H1 (cell line): ENCODE results near the gene UBTD1. TPM values are rescaled to one million over a fixed set of nuclear protein-coding genes. Genes with fewer than 3 reads are reported as not detected.

ENCODE experiments used
- CTCF ChIA-PET: fragments of 300-600 bp; sonication (Branson Sonifier 250); formaldehyde crosslinking; loops from one replicate; lab custom pipeline; 2021; ENCODE audit not compliant: partially characterized antibody; lab: Charles Lee
- POLR2A ChIA-PET: fragments of 300-600 bp; sonication (Branson Sonifier 250); formaldehyde crosslinking; loops from one replicate; lab custom pipeline; 2021; ENCODE audit warnings: inconsistent platforms; ENCODE audit not compliant: partially characterized antibody; lab: Charles Lee
- DNase-seq, 2 experiments: peaks; one replicate each; pipeline versions ENCODE4 v3.0.0 to v3.0.0-alpha.2; 2010 to 2022; ENCODE audit warnings: low spot score in 2 of 2, low read depth in 1 of 2, mixed read lengths in 1 of 2
- FAIRE-seq: peaks from 2 replicates; lab custom pipeline; 2011; peaks lifted over from hg19 to GRCh38; lab: Jason Lieb, UNC
- H2AFZ ChIP-seq: 2 replicates; pipeline ENCODE4 v1.8.1; 2012; ENCODE audit warnings: low read length, inconsistent platforms
- H2AK5ac ChIP-seq: 2 replicates; pipeline ENCODE4 v1.6.1; 2013; ENCODE audit warnings: low read depth, low read length
- H2BK120ac ChIP-seq: replicated peaks from 2 replicates; pipeline ENCODE3; 2013; ENCODE audit warnings: low read depth, low read length, inconsistent platforms
- H2BK12ac ChIP-seq: 2 replicates; pipeline ENCODE4 v1.6.1; 2013; ENCODE audit warnings: low read depth, low read length
- H2BK15ac ChIP-seq: 2 replicates; pipeline ENCODE4 v1.6.1; 2013; ENCODE audit warnings: low read length
- H2BK20ac ChIP-seq: 2 replicates; pipeline ENCODE4 v1.6.1; 2013; ENCODE audit warnings: low read length
- H2BK5ac ChIP-seq: 2 replicates; pipeline ENCODE4 v1.6.1; 2013; ENCODE audit warnings: low read depth, low read length
- H3K14ac ChIP-seq: 2 replicates; pipeline ENCODE4 v1.6.1; 2013; ENCODE audit warnings: inconsistent platforms; ENCODE audit not compliant: insufficient read length
- H3K18ac ChIP-seq: 2 replicates; pipeline ENCODE4 v1.6.1; 2013; ENCODE audit warnings: low read length; ENCODE audit errors: extremely low read depth
- H3K23ac ChIP-seq: 2 replicates; pipeline ENCODE4 v1.6.1; 2013; ENCODE audit warnings: inconsistent platforms; ENCODE audit not compliant: insufficient read length
- H3K23me2 ChIP-seq: 2 replicates; pipeline ENCODE4 v1.6.1; 2013; ENCODE audit warnings: low read depth, low read length
- H3K27ac ChIP-seq: 2 replicates; pipeline ENCODE4 v1.6.1; 2011; ENCODE audit warnings: low read depth, low read length, inconsistent platforms
- H3K27me3 ChIP-seq, 4 experiments: replicated peaks in 1 of 4; 1 replicate in 1 of 4; 2 replicates in 3 of 4; pipeline versions ENCODE4 v1.6.1 to v1.8.1; 2011 to 2013; ENCODE audit warnings: low read length in 3 of 4, mild to moderate bottlenecking in 3 of 4, inconsistent platforms in 2 of 4, mixed read lengths in 2 of 4, moderate library complexity in 1 of 4; ENCODE audit not compliant: control insufficient read depth in 3 of 4, insufficient read depth in 3 of 4; ENCODE audit errors: extremely low read depth in 1 of 4
- H3K36me3 ChIP-seq, 4 experiments: 2 replicates each; pipeline versions ENCODE4 v1.6.1 to v1.8.1; 2011 to 2013; ENCODE audit warnings: mild to moderate bottlenecking in 4 of 4, low read length in 3 of 4, moderate library complexity in 2 of 4, control low read depth in 1 of 4, inconsistent platforms in 1 of 4; ENCODE audit not compliant: insufficient read depth in 4 of 4, control insufficient read depth in 2 of 4
- H3K4ac ChIP-seq: replicated peaks from 2 replicates; pipeline ENCODE3; 2013; ENCODE audit warnings: low read length, low read depth, mixed read lengths, inconsistent platforms; ENCODE audit not compliant: insufficient read length
- H3K4me1 ChIP-seq, 4 experiments: replicated peaks in 1 of 4; 1 replicate in 1 of 4; 2 replicates in 3 of 4; pipeline versions ENCODE4 v1.6.1 to v1.8.1; 2011 to 2013; ENCODE audit warnings: low read length in 3 of 4, inconsistent platforms in 2 of 4, mixed read lengths in 1 of 4; ENCODE audit not compliant: insufficient read depth in 4 of 4, control insufficient read depth in 3 of 4
- H3K4me2 ChIP-seq, 2 experiments: 2 replicates each; pipeline versions ENCODE4 v1.6.1 to v1.8.1; 2011 to 2013; ENCODE audit warnings: low read depth in 2 of 2, low read length in 2 of 2, control low read depth in 1 of 2, inconsistent platforms in 1 of 2, mild to moderate bottlenecking in 1 of 2; ENCODE audit not compliant: insufficient read depth in 1 of 2
- H3K4me3 ChIP-seq, 4 experiments: fragments of 200-600, 300-600 bp in 1 of 4; sonication (generic), shearing (Covaris generic), sonication (Bioruptor Twin) in 1 of 4; 2 replicates each; pipeline versions ENCODE4 v1.5.1 to v1.8.1; 2011 to 2016; ENCODE audit warnings: low read length in 4 of 4, low read depth in 3 of 4, control low read depth in 2 of 4, inconsistent platforms in 2 of 4, mild to moderate bottlenecking in 2 of 4, mixed read lengths in 1 of 4, moderate library complexity in 1 of 4; ENCODE audit not compliant: insufficient read depth in 2 of 4; ENCODE audit errors: extremely low read depth in 1 of 4
- H3K56ac ChIP-seq: replicated peaks from 2 replicates; pipeline ENCODE3; 2013; ENCODE audit warnings: low read depth, mild to moderate bottlenecking, mixed read lengths, low read length, inconsistent platforms; ENCODE audit not compliant: insufficient read length
- H3K79me1 ChIP-seq: 2 replicates; pipeline ENCODE4 v1.6.1; 2013; ENCODE audit warnings: low read depth, low read length, control low read depth
- H3K79me2 ChIP-seq, 2 experiments: 2 replicates each; pipeline versions ENCODE4 v1.6.1 to v1.8.1; 2012 to 2013; ENCODE audit warnings: low read length in 2 of 2, mild to moderate bottlenecking in 2 of 2, inconsistent platforms in 1 of 2; ENCODE audit not compliant: insufficient read depth in 2 of 2, control insufficient read depth in 1 of 2
- H3K9ac ChIP-seq, 4 experiments: replicated peaks in 1 of 4; 1 replicate in 1 of 4; 2 replicates in 3 of 4; pipeline versions ENCODE4 v1.6.1 to v1.8.1; 2011 to 2013; ENCODE audit warnings: low read depth in 3 of 4, low read length in 3 of 4, control low read depth in 2 of 4, mild to moderate bottlenecking in 2 of 4, moderate library complexity in 2 of 4, inconsistent platforms in 1 of 4; ENCODE audit errors: extremely low read depth in 1 of 4
- H3K9me3 ChIP-seq, 2 experiments: 2 replicates each; pipeline versions ENCODE4 v1.6.1 to v1.8.1; 2012 to 2013; ENCODE audit warnings: mild to moderate bottlenecking in 2 of 2, moderate library complexity in 2 of 2, control low read depth in 1 of 2, inconsistent platforms in 1 of 2, low read depth in 1 of 2, low read length in 1 of 2, mixed read lengths in 1 of 2; ENCODE audit not compliant: insufficient read depth in 2 of 2
- H4K20me1 ChIP-seq, 2 experiments: replicated peaks in 1 of 2; 2 replicates each; pipeline versions ENCODE3 to v1.8.1; 2011 to 2013; ENCODE audit warnings: inconsistent platforms in 2 of 2, low read length in 2 of 2, mild to moderate bottlenecking in 1 of 2; ENCODE audit not compliant: insufficient read depth in 2 of 2, control insufficient read depth in 1 of 2
- H4K5ac ChIP-seq: 2 replicates; pipeline ENCODE4 v1.6.1; 2013; ENCODE audit warnings: low read length, low read depth, mixed read lengths, inconsistent platforms; ENCODE audit not compliant: insufficient read length
- H4K8ac ChIP-seq: 2 replicates; pipeline ENCODE4 v1.8.0; 2013; ENCODE audit warnings: mild to moderate bottlenecking, moderate library complexity, low read length, inconsistent platforms; ENCODE audit not compliant: insufficient read depth; ENCODE audit errors: extremely low read depth
- H4K91ac ChIP-seq: replicated peaks from 2 replicates; pipeline ENCODE3; 2013; ENCODE audit warnings: low read length, mixed read lengths, inconsistent platforms; ENCODE audit not compliant: insufficient read length
- ATF3 ChIP-seq: IDR thresholded peaks from 2 replicates; pipeline ENCODE4 v1.6.1; 2011; ENCODE audit warnings: low read depth, mild to moderate bottlenecking, low read length; ENCODE audit not compliant: insufficient read depth
- EP300 ChIP-seq, 2 experiments: IDR thresholded peaks; 1 replicate in 1 of 2; 2 replicates in 1 of 2; pipeline ENCODE4 v1.6.1; 2011 to 2012; ENCODE audit warnings: low read depth in 2 of 2, low read length in 2 of 2, mild to moderate bottlenecking in 2 of 2, borderline replicate concordance in 1 of 2, inconsistent platforms in 1 of 2, moderate library complexity in 1 of 2
- JUN ChIP-seq: IDR thresholded peaks from 2 replicates; pipeline ENCODE4 v1.6.1; 2011; ENCODE audit warnings: low read depth, mild to moderate bottlenecking, improper control_type of control experiment, low read length
- MAFK ChIP-seq: IDR thresholded peaks from 2 replicates; pipeline ENCODE4 v1.6.1; 2012; ENCODE audit warnings: low read depth, mild to moderate bottlenecking, improper control_type of control experiment, low read length
- POLR2AphosphoS5 ChIP-seq: IDR thresholded peaks from 2 replicates; pipeline ENCODE4 v1.6.1; 2011; ENCODE audit warnings: low read depth, low read length
- RBBP5 ChIP-seq: IDR thresholded peaks from 2 replicates; pipeline ENCODE4 v1.7.1; 2012; ENCODE audit warnings: low read depth, mild to moderate bottlenecking, inconsistent platforms, low read length, moderate library complexity, borderline replicate concordance
- RFX5 ChIP-seq: IDR thresholded peaks from 2 replicates; pipeline ENCODE4 v1.6.1; 2011; ENCODE audit warnings: low read depth, low read length, improper control_type of control experiment, borderline replicate concordance
- RXRA ChIP-seq: IDR thresholded peaks from 2 replicates; pipeline ENCODE4 v1.6.1; 2011; ENCODE audit warnings: low read depth, mild to moderate bottlenecking, low read length, moderate library complexity; ENCODE audit not compliant: insufficient read depth
- SRF ChIP-seq: IDR thresholded peaks from 2 replicates; pipeline ENCODE4 v1.6.1; 2011; ENCODE audit warnings: mild to moderate bottlenecking, low read depth, low read length, moderate library complexity
- TAF7 ChIP-seq: optimal IDR thresholded peaks from 2 replicates; pipeline ENCODE3; 2011; ENCODE audit warnings: low read depth, mild to moderate bottlenecking, inconsistent platforms, low read length, moderate library complexity, borderline replicate concordance
- TBP ChIP-seq: IDR thresholded peaks from 2 replicates; pipeline ENCODE4 v1.6.1; 2011; ENCODE audit warnings: low read depth, low read length, improper control_type of control experiment
- USF2 ChIP-seq: IDR thresholded peaks from 2 replicates; pipeline ENCODE4 v1.6.1; 2011; ENCODE audit warnings: low read length, improper control_type of control experiment
- WGBS, 2 experiments: shearing (Covaris generic) in 1 of 2; methylation state at CpG; one replicate each; pipeline versions ENCODE4 v1.1.6 to v1.1.7; 2013 to 2015; ENCODE audit warnings: low lambda C conversion rate in 2 of 2, mixed read lengths in 2 of 2, inconsistent platforms in 1 of 2, low coverage in 1 of 2, missing lambda C conversion rate in 1 of 2; ENCODE audit not compliant: insufficient replicate concordance in 2 of 2, insufficient coverage in 1 of 2, insufficient read length in 1 of 2; ENCODE audit errors: extremely low coverage in 1 of 2, missing lambda C conversion rate in 1 of 2; 5-methylcytosine and 5-hydroxymethylcytosine counted together
- polyA plus RNA-seq, 7 experiments: library from polyadenylated mRNA; depleted of rRNA in 3 of 7; stranded (reverse) in 5 of 7; unstranded in 2 of 7; fragments of >200 nt in 5 of 7; fragments of 200-250 nt in 2 of 7; gene quantifications; 1 replicate in 5 of 7; 2 replicates in 1 of 7; 4 replicates in 1 of 7; pipeline versions ENCODE4 v1.2.1 to v1.2.3, GENCODE V29; 2011 to 2013; ENCODE audit warnings: missing spikeins in 2 of 7, mixed read lengths in 2 of 7
- total RNA-seq: library from RNA; stranded (reverse); fragmentation: NEBNext Ultra II Directional; extraction: Animal tissue kit (Norgen Biotek cat#: 25700); gene quantifications from 2 replicates; pipeline ENCODE4 v1.2.1, GENCODE V29; 2021

Gene UBTD1
- total and polyA plus RNA-seq, 2 of the 8 experiments (the other 6 are each of a cell fraction or from before 2014, with no cell fraction given) = 22.3 to 36.2 TPM

- Histone ChIP-seq H3K36me3 (no peaks in the 10 kb centered on the region), H3K4me3 (no peak overlapping the region), H4K91ac (no peak overlapping the region), H2BK12ac (no peak overlapping the region), H3K23me2 (no peaks in the 10 kb centered on the region), H2BK15ac (no peak overlapping the region), H2BK20ac (no peak overlapping the region), H2AK5ac (no peak overlapping the region), H2BK5ac (no peak overlapping the region), H3K27ac (no peak overlapping the region), H3K79me1 (peaks cover 19% of the 10 kb centered on the region; the same call in 1 of the 2 replicates), H3K18ac (no peak overlapping the region), H3K4me2 (no peak overlapping the region), H3K4me1 (peaks cover 11 to 23% (median 19%) of the 10 kb centered on the region in 4 experiments), H2BK120ac (no peak overlapping the region), H3K79me2 (peaks cover 0 to 32% of the 10 kb centered on the region in 2 experiments; a peak in 2 of 4 replicates), H3K9me3 (no peaks in the 10 kb centered on the region), H3K27me3 (no peaks in the 10 kb centered on the region), H4K20me1 (peaks cover 2 to 3% of the 10 kb centered on the region in 2 experiments), H4K5ac (no peak overlapping the region), H3K4ac (no peak overlapping the region), H2AFZ (no peak overlapping the region), H3K14ac (no peak overlapping the region), H3K9ac (no peak overlapping the region), H3K23ac (no peak overlapping the region), H3K56ac (no peak overlapping the region), H4K8ac (no peak overlapping the region)
- POLR2A ChIA-PET = interaction anchor here (1.0 to 3.4 kb wide), 2 partner anchors 15 to 20 kb away, joined by 4 to 12 read pairs; no protein-coding TSS in a partner anchor
- FAIRE-seq (no peak), DNase-seq (no peak)
- 64% methylated on average over 2 of the region's 2 CpGs; no CpG with 5 or more reads in 1 of the 2 experiments for WGBS, 2 experiments
- CTCF ChIA-PET = interaction anchor here (1.0 to 19.6 kb wide), 3 partner anchors 17 to 58 kb away, joined by 3 to 283 read pairs (median 7); no protein-coding TSS in a partner anchor
- TF ChIP-seq RBBP5 (no peak), USF2 (no peak), SRF (no peak), MAFK (no peak), TAF7 (no peak), RFX5 (no peak), EP300 (IDR thresholded peaks at IDR 0.05; ENCODE audit: borderline replicate concordance in 1 of 2, low read depth in 2 of 2, low read length in 2 of 2) (no peak), POLR2AphosphoS5 (no peak), RXRA (no peak), JUN (no peak), ATF3 (no peak), TBP (no peak)
Observed at GRCh38 chr10:97519342-97519741, 20.6 kb downstream of the UBTD1 start.
